SJSA1 (cell line): Measurements from ENCODE around the gene IL23A. TPM values are rescaled to one million over a fixed set of nuclear protein-coding genes. Genes with fewer than 3 reads are reported as not detected.

ENCODE experiments used
- total RNA-seq: library from RNA; depleted of rRNA; stranded (reverse); fragments of >200 nt; shearing (Covaris generic); gene quantifications from 2 replicates; pipeline ENCODE4 v1.2.3, GENCODE V29; 2014; rRNA removed

Gene IL23A
- total RNA-seq, 1 experiment from 2014 or later, result 1.4 TPM

Other genes with a start within 250 kb of the IL23A start
- gene PA2G4, start 234.3 kb upstream of the IL23A start, total RNA-seq, result 204 and 249 TPM in 2 replicates
- gene RPL41, start 222.3 kb upstream of the IL23A start, total RNA-seq, result 1,215 and 2,760 TPM in 2 replicates
- 3.6 and 7.3 TPM in 2 replicates for gene ZC3H10, start 220.6 kb upstream of the IL23A start, total RNA-seq
- gene ESYT1, start 210.6 kb upstream of the IL23A start, total RNA-seq, result 138 and 170 TPM in 2 replicates
- gene MYL6B, start 186.3 kb upstream of the IL23A start, total RNA-seq, result 71.9 and 97.8 TPM in 2 replicates
- 4,832 and 5,659 TPM in 2 replicates for gene MYL6, start 180.5 kb upstream of the IL23A start, total RNA-seq
- gene SMARCC2, start 149.4 kb upstream of the IL23A start, total RNA-seq, result 20.9 and 33.4 TPM in 2 replicates
- 28.5 and 46.7 TPM in 2 replicates for gene RNF41, start 117.0 kb upstream of the IL23A start, total RNA-seq
- gene NABP2, start 114.5 kb upstream of the IL23A start, total RNA-seq, result 47.8 and 55.7 TPM in 2 replicates
- not detected in 2 replicates for gene SLC39A5, start 108.8 kb upstream of the IL23A start, total RNA-seq
- 9.6 and 12.7 TPM in 2 replicates for gene ANKRD52, start 80.5 kb upstream of the IL23A start, total RNA-seq
- 7.9 and 13.4 TPM in 2 replicates for gene COQ10A, start 71.9 kb upstream of the IL23A start, total RNA-seq
- gene CS, start 38.6 kb upstream of the IL23A start, total RNA-seq, result 65.7 and 109 TPM in 2 replicates
- 100 and 161 TPM in 2 replicates for gene CNPY2, start 22.9 kb upstream of the IL23A start, total RNA-seq
- 6.9 and 15.9 TPM in 2 replicates for gene PAN2, start 4.9 kb upstream of the IL23A start, total RNA-seq
- 37.0 and 63.3 TPM in 2 replicates for gene STAT2, start 21.2 kb downstream of the IL23A start, total RNA-seq
- not detected in 2 replicates for gene APOF, start 24.0 kb downstream of the IL23A start, total RNA-seq
- gene TIMELESS, start 110.5 kb downstream of the IL23A start, total RNA-seq, result 7.4 and 11.9 TPM in 2 replicates
- 0.08 TPM in 1 of 2 replicates, not detected in the other for gene MIP, start 115.8 kb downstream of the IL23A start, total RNA-seq
- 0.69 and 1.4 TPM in 2 replicates for gene SPRYD4, start 129.7 kb downstream of the IL23A start, total RNA-seq
- not detected in 2 replicates for gene GLS2, start 149.3 kb downstream of the IL23A start, total RNA-seq
- 17.0 and 31.0 TPM in 2 replicates for gene RBMS2, start 182.9 kb downstream of the IL23A start, total RNA-seq